ENCODE data around the gene POLE3.

GRCh38 chr9:113452113-113452605 lies 41.7 kb upstream of the POLE3 start:
- TF ChIP-seq CTCF (IDR thresholded peaks at IDR 0.05; ENCODE audit: poor library complexity) = no peak
- TF ChIP-seq EZH2phosphoT487 (IDR thresholded peaks at IDR 0.05; ENCODE audit: low read depth, severe bottlenecking, unreplicated experiment) = no peak
